ENCODE results near the gene PFKFB3.

The PFKFB3 gene

GRCh38 chr10:6177880-6178281 is 24.9 kb upstream of the PFKFB3 start:
- H3K4me3 ChIP-seq (ENCODE audit: control insufficient read depth, low read depth, low read length) = no peak overlapping the region
- DNase-seq (ENCODE audit: low read depth) = no peak
- TF ChIP-seq, protein P1, sequence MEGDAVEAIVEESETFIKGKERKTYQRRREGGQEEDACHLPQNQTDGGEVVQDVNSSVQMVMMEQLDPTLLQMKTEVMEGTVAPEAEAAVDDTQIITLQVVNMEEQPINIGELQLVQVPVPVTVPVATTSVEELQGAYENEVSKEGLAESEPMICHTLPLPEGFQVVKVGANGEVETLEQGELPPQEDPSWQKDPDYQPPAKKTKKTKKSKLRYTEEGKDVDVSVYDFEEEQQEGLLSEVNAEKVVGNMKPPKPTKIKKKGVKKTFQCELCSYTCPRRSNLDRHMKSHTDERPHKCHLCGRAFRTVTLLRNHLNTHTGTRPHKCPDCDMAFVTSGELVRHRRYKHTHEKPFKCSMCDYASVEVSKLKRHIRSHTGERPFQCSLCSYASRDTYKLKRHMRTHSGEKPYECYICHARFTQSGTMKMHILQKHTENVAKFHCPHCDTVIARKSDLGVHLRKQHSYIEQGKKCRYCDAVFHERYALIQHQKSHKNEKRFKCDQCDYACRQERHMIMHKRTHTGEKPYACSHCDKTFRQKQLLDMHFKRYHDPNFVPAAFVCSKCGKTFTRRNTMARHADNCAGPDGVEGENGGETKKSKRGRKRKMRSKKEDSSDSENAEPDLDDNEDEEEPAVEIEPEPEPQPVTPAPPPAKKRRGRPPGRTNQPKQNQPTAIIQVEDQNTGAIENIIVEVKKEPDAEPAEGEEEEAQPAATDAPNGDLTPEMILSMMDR (IDR thresholded peaks at IDR 0.05; ENCODE audit: control insufficient read depth, insufficient read depth, low read depth, low read length, missing control alignments) = no peak

DNA sequence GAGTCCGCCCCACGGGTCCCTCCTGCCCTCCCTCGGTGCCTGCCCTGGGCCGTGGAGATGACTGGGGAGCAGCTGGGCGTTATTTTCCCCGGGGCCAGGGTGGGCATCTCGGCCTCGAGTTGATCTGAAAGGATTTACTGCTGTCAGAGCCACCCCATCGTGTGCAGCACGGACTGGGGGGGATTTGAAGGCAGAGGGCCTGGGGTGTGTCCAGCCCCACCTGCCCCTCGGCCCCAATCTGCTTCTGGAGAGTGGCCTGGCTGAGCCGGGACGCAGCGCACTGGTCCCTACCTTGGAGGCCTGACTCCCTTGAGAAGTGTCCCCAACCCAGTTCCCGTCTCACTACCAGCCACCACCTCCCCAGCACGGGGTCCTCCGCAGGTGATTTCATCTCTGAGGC is 24.2 kb upstream of the PFKFB3 start:
- TF ChIP-seq, protein P1 (IDR thresholded peaks at IDR 0.05; ENCODE audit: control insufficient read depth, insufficient read depth, low read depth, low read length, missing control alignments) = no peak
- H3K4me3 ChIP-seq (ENCODE audit: control insufficient read depth, low read depth, low read length) = no peak overlapping the region
- no peak for DNase-seq (ENCODE audit: low read depth)

GRCh38 chr10:6179078-6179477 is 23.7 kb upstream of the PFKFB3 start:
- H3K4me3 ChIP-seq (ENCODE audit: control insufficient read depth, low read depth, low read length) = no peak overlapping the region
- TF ChIP-seq, protein P1 (IDR thresholded peaks at IDR 0.05; ENCODE audit: control insufficient read depth, insufficient read depth, low read depth, low read length, missing control alignments) = no peak

DNA sequence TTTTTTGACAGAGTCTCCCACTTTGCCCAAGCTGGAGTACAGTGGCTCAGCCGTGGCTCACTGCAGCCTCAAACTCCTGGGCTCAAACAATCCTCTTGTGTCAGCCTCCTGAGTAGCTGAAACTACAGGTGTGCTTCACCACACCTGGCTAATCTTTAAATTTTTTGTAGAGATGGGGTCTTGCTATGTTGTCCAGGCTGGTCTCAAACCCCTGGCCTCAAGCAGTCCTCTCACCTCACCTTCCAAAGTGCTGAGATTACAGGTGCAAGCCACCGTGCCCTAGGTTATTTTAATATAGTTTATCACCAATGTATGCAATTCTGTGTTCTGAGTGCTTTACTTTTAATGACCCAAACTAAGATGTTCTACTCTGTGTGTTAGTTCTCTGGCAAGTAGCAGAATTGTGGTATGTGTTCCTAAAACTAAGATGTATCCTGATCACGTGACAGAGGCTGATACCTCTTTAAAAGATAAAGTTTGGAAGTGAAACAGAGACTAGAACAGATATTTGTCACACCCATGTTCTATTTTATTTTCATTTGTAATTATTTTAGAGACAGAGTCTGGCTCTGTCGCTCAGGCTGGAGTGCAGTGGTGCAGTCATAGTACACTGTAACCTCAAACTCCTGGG is 22.1 kb upstream of the PFKFB3 start:
- no peak overlapping the region for H3K4me3 ChIP-seq (ENCODE audit: control insufficient read depth, low read depth, low read length)
- DNase-seq (ENCODE audit: low read depth) = no peak
- TF ChIP-seq, protein P1 (IDR thresholded peaks at IDR 0.05; ENCODE audit: control insufficient read depth, insufficient read depth, low read depth, low read length, missing control alignments) = no peak

More at GRCh38 chr10:6179078-6179477, 23.7 kb upstream of the PFKFB3 start:
- no peak for DNase-seq (ENCODE audit: low read depth)

GRCh38 chr10:6181249-6181648 is 21.5 kb upstream of the PFKFB3 start:
- TF ChIP-seq, protein P1 (IDR thresholded peaks at IDR 0.05; ENCODE audit: control insufficient read depth, insufficient read depth, low read depth, low read length, missing control alignments) = no peak
- no peak overlapping the region for H3K4me3 ChIP-seq (ENCODE audit: control insufficient read depth, low read depth, low read length)
- no peak for DNase-seq (ENCODE audit: low read depth)

DNA sequence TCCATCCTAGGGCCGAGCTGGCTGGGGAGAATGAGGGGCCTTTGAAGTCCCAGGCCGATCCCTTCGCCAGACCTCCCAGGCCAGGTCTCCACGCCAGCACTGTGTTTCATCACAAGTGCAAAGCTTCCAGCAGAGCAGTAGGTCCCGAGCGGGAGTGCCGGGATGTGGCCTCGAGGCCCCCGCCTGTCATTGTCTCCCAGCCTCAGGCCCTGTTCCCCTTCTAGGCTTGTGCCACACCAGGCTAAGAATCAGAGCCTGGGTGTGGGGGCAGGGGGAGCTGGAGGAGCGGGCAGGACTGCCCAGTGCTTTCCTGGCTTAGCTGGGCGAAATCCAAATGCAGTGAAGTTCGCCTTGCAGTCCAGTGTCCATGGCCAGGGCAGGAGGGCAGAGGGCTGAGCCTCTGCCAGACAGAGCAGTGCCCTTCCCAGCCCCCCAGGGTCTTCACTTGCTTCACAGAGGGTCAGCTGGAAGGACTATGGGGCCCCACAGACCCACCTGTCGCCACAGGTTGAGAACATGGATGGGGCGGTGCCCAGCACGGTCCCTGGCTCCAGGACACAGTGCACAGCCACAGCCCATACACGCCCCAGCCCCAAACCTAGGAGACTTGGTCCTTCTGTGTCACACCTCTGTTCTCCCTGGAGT is 20.2 kb upstream of the PFKFB3 start:
- TF ChIP-seq, protein P1 (IDR thresholded peaks at IDR 0.05; ENCODE audit: control insufficient read depth, insufficient read depth, low read depth, low read length, missing control alignments) = no peak
- no peak for DNase-seq (ENCODE audit: low read depth)

More for the DNA sequence above, 20.2 kb upstream of the PFKFB3 start:
- no peak overlapping the region for H3K4me3 ChIP-seq (ENCODE audit: control insufficient read depth, low read depth, low read length)

Measured in AG09309 (cell line).